Stimulated activated naive CD4-positive, alpha-beta T cell (primary cell): ENCODE measurements around the gene LRRC49.

Experiments
- DNase-seq, 6 experiments: peaks; one replicate each; lab custom pipeline; 2025; lab: John Stamatoyannopoulos, UW

Gene LRRC49

DNA sequence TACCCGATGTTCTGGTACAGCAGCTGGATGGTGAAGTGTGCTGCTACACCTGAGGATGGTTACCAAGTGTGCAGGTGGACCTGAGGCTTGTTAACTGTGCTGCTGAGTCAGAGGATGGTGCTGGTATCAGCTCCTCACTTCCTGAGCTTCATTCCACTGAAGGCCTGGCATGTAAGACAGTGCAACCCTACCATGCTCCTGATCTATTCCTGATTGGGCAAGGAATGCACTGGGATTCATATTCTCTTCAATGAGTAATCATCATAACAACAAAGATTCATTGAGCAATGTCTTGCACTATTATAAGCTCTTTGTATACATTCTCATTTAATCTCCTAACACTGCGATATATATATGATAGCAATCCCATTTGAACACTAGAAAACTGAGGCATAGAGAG lies 159.7 kb downstream of the LRRC49 start:
- DNase-seq, result no peak

DNA sequence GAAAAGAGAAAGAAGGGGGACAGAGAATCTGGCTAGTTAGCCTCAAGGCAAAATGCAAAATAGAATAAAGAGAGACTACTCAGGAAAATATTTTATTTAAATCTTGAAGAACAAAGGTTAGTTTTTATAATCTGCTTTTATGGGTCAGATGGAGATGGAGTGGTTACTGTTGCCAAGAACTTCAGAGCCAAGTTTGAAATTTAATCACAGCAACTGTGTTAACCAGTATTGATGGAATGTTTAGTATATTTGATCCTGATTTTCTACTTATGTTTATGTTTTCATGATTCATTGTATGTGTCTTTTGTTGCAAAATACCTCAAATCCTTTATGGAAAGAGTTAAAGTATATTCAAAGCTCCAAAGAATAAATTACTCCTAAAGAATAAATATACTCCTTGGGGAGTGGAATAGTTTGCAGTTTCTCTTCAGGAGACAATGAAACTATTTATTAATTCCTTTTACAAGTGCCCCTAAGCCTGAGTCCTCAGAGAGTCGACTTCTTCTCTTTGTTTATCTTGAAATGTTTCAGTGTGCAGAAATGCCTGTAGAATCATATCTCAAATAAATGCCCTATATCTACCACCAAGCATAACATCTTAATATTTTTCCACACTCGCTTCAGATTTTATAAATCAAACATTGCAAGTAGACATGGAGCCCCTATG lies 161.8 kb downstream of the LRRC49 start:
- DNase-seq, result no peak

DNA sequence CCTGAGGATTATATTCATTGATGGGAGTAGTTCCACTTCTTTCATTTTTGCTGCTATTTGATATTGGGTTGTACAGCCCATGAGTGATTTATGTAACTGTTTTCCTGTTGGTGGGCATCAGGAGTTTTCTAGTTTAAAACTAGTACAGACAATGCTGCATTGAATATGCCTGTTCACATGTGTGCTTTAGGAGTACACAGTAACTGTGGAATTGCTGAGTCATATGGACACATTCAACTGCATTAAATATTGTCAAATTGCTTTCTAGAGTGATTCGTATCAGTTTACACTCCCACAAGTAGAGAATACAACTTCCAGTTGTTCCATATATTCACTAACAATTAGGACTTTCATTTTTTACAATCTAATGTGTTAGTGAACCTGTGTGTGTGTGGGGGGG lies 162.8 kb downstream of the LRRC49 start:
- DNase-seq, result no peak

DNA sequence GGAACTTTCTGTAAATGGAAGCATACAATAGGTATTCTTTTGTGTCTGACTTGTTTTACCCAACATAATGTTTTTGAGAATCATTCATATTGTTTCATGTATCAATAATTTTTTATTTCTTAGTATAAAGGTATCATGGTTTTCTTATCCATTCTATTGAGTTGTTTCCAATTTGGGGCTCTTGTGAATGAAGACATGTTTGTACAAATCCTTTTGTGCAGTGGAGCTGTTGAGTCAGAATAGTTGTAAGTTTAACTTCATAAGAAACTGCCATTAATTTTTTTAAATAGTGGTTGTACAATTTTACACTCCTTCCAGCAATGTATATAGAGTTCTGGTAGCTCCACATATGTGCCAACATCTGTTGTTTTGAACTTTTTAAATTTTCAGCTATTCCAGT lies 163.5 kb downstream of the LRRC49 start:
- DNase-seq, result no peak

DNA sequence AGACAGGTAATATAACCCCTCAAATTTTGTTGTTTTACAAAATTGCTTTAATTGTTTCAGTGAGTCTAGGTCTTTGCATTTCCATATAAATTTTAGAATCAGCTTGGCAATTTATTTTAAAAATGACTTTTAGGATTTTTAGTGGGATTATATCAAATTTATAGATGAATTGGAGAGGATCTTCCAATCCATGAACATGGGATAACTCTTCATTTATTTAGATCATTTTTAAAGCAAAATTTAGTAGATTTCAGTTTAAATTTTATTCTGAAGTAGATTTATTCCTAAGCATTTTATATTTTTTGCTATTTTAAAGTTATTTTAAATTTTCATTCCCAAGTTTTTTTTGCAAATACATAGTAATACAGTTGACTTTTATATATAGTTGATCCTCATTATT lies 164.5 kb downstream of the LRRC49 start:
- no peak for DNase-seq

DNA sequence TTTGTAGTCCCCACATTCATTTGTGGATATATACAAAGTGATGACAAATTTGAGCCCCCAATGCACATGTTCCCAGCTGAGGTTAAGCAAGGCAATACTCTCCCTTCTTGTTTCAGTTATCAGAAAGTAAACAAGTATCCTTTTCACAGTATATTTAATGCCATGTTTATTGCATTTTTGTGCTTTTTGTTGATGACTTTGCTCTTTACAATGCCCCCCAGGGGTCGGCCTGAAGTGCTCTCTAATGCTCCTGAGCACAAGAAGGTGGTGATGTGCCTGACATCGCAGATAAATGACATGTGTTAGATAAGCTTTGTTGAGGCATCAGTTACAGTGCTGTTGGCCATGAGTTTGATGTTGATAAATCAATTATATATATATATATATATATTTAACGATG lies 165.0 kb downstream of the LRRC49 start:
- no peak for DNase-seq

DNA sequence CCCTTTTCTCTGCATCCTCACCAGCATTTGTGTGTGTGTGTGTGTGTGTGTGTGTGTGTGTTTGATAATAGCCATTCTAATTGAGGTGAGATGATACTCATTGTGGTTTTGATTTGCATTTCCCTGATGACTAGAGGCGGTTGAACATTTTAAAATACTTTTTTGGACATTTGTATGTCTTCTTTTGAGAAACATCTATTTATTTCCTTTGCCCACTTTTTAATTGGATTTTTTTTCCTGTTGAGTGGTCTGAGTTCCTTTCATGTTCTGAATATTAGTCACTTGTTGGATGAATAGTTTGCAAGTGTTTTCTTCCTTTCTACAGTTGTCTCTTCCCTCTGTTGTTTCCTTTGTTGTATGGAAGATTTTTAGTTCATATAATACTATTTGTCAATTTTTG lies 168.4 kb downstream of the LRRC49 start:
- no peak for DNase-seq

DNA sequence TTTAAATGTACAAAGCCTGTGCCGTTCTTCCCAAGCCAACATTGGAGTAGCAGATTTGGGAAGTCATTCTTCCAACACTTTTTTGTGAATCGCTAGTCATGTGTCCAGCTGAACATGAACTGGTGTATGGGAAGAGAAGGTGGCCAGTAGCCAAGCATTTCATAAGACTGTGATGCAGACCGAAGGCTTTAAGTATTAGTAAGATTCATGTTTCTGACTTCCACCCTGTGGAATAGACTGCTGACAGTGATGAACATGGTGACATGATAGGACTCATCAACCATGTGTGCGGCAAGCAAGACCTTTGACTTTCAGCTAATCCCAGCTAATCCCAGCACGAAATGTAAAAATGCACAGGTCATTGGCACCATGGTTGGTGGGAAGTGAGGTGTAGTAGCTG lies 174.4 kb downstream of the LRRC49 start:
- DNase-seq, result no peak

DNA sequence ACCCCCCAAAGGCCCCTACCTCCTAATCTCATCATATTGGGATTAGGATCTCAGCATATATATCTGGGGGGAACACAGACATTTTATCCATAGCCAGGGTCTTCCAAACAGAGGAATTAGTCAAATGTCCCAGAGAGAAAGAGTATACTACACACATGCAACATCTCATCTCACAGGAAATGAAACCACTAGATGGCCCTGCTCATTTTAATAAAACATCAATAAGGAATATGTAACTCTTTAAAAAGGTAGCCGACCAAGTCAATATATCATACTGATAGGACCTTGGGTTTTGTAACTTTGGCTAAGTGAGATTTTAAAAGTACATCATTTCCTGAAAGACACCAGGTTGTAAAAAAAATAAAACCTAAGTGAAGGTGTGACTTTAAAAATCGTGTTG lies 177.1 kb downstream of the LRRC49 start:
- DNase-seq, result no peak

DNA sequence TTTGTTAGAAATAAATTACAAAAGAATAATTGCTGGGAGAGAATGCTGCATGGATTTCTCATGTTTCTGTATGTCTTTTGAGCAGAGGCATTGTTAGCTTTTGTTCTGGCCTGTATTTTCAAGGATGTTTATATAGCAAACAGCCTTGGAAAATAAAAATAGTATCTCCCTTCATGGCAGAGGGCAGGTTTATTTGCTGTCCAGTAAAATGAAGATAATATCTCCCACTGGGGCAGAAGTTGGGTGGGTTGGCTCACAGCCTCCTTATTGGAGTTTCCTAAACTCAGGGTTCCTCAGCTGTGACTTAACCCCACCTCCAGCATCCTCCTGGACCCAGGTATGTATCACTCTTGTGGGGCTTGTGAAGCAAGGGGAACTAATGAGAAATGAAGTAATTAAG lies 178.9 kb downstream of the LRRC49 start:
- no peak for DNase-seq

DNA sequence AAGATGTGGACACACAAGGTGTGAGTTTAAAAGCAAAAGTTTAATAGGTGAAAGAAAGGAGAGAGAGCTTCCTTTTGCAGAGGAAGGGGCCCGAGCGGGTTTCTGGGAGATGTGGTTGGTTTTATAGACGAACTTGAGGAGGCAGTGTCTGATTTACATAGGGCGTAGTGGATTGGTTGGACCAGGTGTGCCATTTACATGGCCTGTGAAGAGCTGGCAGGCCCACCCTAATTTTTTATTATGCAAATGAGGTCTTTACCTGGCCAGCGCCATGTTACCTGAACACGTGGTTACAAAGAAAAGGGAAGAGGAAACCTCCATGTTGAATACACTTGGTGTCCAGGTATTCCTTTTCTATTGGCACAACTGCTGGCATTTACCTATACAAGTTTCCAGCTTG lies 179.8 kb downstream of the LRRC49 start:
- DNase-seq, result no peak

DNA sequence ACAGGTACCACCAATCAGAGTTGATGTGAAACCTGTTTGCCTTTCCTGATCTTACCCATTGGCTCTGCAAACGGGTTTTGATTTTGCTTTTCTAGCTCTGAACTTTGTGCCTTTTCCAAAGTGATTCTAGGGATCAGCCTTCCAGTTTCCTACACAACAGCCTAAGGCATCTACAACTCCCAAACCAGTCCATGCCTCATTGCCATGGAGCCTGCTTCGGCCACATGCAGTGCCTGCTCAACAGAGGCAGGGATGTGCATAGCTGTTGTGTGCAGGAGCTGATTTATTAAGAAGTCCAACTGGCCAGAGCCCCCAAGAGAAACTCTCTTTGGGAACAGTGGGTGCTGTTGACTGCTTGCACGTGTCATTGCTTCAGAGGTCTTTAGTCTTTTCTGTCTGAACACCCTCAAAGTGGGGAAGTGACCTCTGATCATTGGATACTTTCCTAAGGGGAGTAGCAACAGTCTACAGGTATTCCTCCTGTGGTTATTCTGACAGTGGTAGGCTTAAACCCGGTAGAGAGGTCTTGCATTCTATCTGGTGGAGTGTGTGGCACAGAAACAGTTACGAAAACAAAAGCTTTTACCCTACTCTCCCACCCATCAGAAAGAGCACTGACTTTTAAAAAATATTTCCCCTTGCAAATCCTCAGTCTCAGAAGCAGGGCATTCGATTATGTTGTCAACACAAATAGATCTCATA lies 186.0 kb downstream of the LRRC49 start:
- DNase-seq, result no peak

DNA sequence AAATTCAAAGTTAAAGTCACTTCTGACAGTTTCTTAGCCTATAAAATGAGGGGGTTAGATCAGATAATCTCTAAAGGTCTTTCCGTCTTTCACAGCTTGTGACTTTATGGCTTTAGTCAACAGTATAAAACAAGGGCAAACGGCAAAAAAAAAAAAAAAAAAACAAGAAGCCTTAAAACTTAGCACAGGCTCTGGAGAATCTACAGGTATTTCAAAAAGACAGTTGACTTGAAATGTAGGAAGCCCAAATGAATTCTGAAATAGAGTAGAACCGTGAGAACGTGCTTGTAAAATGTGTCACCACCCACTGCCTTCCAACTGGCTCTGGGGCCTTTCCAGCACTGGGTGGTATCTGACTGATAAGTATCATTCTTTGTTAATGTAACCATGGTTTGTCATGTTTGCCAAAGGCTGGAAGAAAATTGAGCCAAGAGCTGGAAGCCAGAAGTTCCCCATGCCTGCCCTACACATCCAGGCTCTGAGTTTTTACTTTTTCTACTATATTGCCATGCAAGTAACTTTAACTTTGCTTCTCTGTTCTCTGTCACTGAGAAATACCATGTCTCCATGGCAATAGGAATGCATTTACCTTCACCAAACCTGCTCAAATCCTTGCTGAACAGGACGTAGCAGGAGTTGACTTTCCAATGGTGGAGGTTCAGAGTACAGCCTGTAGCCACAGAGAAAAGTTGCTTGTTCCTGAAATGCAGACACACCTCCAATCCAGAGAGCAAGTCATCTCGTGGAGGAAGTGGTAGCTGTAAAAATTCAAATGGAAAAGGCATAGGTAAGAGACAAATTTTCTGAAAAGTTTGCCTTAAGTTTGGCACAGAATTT lies 186.8 kb downstream of the LRRC49 start:
- DNase-seq, result no peak

DNA sequence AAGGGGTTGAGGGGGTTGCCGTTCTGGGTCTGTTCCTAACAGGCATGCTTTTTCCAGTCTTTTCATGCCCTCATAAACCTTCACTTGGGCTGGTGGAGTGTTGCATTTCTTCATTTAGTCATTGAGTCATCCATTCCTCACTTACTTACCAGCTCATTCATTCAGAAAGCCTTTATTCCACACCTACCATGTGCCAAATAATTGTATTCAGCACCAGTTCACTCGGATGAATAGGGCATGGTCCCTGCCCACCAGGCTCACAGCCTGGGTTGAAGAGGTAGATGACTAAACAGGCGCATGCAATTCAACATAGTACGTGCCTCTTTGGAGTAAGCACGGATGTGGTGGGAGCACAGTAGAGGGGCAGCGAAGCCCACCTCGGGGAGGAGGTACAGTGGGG lies 187.5 kb downstream of the LRRC49 start:
- DNase-seq, result no peak

DNA sequence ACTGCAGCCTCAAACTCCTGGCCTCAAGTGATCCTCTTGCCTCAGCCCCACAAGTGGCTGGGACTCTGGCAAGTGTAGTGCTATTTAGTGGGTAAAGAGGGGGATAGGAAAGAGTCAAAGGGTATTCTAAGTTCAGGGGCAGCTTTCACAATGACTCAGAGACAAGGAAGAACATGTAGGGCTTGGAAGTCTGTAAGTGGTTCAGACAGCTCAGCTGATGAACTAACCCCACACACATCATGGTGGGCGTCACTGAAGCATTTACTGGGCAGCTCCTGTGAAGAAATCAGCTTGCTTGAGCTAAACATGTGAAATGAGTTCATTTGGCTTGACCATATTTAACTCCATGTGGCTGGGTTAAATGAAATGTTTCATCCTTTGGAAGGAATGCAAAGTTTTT lies 188.1 kb downstream of the LRRC49 start:
- DNase-seq, result no peak

DNA sequence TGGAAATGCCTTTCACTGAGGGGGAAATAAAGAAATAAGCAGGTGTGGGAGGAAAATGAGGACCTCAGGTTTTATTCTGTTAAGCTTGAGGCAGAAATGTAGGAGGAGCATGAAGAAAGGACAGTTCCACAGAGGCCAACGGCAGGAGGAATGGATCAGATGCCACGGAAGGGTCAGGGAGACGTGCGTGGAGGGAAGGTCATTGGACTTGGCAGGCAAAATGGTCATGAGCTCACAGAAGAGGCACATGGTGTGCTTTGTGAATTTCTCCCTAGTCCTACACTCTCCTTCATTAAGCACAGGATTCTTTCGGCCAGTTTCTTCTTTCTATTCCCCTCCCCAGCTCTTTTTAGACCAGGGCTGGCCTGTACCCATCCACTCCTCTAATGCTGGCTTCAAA lies 190.2 kb downstream of the LRRC49 start:
- no peak for DNase-seq

DNA sequence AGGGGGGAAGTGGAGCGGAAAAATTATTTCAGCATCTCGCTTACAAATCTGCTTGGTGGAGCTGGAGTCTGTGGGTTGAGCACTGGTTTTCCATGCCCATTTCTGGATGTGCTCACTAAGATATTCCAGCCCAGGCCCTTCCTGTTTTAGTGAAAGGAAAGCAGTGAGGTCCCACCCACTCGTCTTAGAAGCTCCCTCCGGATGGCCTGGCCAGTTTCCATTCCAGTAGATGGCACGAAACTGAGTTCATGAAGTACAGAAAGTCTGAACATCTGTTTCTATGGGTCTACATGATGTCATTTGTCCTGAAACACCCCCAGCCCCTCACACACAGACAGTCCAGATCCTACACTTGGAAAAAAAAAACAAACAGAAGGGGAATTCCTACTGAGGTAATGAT lies 190.7 kb downstream of the LRRC49 start:
- DNase-seq, result no peak

DNA sequence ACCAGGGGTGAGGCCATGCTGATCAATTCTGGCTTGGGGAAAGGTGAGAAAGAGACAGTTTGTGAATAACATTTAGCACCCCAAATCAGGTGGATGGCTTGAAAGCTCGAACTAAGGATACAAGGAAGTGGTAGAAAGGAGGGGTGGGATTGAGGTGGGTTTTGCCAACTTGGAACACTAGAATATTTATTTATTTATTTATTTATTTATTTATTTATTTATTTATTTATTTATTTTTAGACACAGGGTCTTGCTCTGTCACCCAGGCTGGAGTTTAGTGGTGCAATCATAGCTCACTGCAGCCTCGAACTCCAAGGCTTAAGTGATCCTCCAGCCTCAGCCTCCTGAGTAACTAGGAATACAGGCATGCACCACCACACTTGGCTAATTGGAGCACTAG lies 191.6 kb downstream of the LRRC49 start:
- no peak for DNase-seq

DNA sequence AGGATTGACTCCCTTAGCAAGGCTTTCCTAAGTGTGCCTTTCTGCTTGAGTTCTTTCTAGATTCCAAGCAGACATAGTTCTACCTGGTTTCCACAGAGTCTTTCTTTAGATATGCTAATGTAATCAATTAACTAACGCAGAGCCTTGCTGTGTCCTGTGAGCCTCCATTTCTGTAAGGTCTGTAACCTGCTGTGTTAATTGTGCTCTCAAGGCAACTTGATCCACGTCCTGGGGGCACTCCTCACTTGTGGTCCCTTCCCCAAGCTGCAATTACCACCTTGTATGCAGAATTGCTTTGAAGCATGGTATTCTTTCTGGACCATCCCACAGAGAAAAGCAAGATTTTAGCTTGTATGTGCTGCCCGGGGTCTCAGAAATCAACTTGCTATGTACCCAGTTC lies 193.2 kb downstream of the LRRC49 start:
- DNase-seq, result no peak

DNA sequence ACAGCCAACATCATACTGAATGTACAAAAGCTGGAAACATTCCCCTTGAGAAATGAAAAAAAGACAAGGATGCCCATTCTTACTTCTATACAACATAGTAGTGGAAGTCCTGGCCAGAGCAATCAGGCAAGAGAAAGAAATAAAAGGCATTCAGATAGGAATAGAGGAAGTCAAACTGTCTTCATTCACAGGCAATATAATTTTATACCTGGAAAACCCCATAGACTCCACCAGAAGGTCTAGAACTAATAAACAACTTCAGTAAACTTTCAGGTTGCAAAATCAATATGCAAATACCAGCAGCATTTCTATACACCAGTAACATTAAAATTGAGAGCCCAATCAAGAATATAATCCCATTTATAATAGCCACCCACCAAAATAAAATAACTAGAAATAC lies 195.5 kb downstream of the LRRC49 start:
- DNase-seq, result no peak

DNA sequence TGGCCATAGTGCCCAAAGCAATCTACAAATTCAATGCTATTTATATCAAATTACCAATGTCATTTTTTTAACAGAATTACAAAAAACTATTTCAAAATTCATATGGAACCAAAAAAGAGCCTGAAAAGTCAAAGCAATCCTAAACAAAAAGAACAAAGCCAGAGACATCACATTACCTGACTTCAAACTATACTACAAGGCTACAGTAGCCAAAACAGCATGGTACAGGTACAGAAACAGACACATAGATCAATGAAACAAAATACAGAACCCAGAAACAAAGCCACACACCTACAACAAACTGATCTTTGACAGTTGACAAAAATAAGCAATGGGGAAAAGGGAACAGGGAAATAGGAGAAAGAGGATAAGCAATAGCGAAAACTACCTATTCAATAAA lies 196.1 kb downstream of the LRRC49 start:
- DNase-seq, result no peak

DNA sequence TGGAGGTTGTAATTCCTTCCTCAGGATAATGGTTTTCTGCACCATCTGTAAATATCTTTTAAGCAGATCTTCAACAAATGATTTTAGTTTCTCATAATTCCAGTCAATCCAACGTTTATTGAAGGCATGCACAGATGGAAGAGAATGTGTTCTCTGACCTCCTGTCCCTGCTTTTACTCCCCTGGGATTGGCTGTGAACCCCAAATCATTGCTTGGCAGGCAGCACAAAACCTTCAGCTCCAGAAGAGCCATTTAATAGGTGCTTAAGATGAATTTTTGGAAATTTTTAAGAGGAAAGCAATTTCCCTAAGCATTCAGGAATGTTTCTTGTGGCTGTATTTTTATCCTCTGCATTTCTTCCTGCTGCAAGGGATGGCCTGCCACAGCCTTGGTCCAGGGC lies 197.2 kb downstream of the LRRC49 start:
- no peak for DNase-seq

DNA sequence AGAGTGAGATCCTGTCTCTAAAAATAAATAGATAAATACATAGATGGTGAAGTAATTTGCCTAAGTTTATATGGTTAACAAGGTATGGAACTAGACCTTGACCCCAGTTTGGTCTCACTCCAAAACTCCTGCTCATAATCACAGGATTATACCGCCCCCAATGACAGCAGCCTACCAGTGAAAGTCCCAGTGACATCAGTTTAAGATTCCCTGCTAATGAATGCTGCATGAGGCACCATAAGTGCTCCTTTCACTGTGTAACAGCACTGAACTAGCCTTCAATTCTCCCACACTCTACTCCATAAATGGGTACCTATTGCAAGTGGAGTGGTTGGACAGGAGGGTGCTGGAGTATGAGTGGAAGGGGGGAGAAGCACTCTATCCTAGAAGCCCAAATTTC lies 199.0 kb downstream of the LRRC49 start:
- no peak for DNase-seq
